GM08714 (cell line): Measurements from ENCODE around the gene DAP.

Experiments
- H3K4me3 ChIP-seq: fragments of 200-500 bp; sonication (Bioruptor generic); 2 replicates; pipeline ENCODE4 v1.5.1; 2014; ENCODE audit warnings: mild to moderate bottlenecking, low read length, inconsistent platforms
- ZNF274 ChIP-seq: IDR thresholded peaks from 2 replicates; pipeline ENCODE4 v1.6.1; 2012; ENCODE audit warnings: mild to moderate bottlenecking, low read depth, low read length

Gene DAP

DNA sequence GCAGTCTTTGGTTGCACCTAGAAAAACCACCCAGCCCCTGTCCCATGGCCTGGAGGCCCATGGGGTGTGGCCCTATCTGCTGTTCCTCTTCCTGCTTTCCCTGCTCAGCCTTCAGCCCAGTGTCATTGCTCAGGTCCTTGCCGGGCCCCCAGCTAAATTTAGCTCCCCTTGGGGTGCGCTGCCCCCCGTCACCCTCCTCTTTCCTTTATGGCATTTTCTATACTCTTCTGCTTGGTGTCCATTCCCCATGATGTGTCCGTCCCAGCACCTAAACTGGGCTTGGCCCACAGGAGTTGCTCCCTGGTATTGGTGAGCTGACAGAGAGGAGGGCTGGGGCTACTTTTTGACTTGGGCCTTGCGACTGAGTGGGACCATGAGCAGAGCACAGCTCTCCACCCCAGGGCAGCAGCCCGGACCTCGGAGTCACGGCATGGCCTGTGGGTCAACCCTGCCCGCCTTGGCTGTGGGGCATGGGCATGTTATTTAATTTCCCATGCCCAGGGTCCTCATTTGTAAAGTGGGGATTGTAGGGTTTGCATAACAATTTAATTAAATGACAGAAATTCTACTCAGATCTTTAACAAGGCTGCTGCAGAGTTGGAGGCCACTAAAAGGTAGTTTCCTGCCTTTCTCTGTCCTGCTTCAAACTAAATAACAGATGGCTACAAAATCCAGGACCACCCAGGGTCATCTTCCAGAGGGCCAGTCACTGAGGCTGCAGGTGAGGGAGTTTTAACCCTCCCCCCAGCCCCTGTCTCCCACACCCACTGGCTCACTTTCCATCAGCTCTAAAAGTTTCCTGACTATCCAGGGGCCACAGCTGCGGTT, 98.2 kb downstream of the DAP start:
- TF ChIP-seq ZNF274 = no peak
- no peak overlapping the region for H3K4me3 ChIP-seq

DNA sequence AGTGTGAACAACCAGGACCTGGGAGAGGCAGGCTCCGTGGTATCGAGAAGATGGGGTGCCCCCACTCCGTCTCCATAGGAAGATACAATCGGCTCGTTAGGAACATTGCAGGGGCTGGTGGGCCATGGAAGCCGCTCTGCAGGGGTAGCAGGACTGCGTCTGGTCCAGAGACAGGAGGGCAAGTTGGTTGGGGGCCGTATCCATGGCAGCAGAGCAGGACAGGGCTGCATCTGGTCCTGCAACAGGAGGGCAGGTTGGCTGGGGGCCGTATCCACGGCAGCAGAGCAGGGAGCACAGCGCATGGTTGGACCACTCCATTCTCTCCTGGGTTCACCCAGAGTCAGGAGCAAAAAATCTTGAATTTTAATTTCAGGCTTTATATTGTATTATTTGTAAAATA, 99.0 kb downstream of the DAP start:
- no peak overlapping the region for H3K4me3 ChIP-seq
- no peak for TF ChIP-seq ZNF274

- H3K4me3 ChIP-seq = no peak overlapping the region
- no peak for TF ChIP-seq ZNF274
Measured at GRCh38 chr5:10661401-10661800, 99.6 kb downstream of the DAP start.

- no peak for TF ChIP-seq ZNF274
- no peak overlapping the region for H3K4me3 ChIP-seq
Measured at GRCh38 chr5:10660720-10661387, 100.2 kb downstream of the DAP start.

DNA sequence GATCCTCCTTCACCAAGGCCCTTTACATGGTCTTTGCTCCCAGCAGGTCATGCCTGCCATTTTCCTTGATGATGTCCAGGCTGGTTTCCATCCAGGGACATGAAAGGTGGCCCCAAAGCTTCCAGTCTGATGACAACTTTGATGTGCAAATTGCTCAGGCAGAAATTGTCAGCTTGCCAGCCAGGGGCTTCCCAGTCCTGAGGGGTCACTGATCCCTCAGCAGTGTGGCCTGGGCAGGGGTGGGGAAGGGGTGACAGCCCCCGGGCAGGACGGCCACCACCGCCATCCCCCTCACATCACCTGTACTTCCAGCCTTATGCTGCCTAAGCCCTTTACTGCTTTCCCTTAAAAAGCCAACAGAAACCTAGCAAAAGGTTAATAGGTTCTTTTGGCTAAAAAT, 100.9 kb downstream of the DAP start:
- no peak for TF ChIP-seq ZNF274
- H3K4me3 ChIP-seq = no peak overlapping the region

GRCh38 chr5:10658265-10658664, 102.8 kb downstream of the DAP start:
- H3K4me3 ChIP-seq = no peak overlapping the region
- no peak for TF ChIP-seq ZNF274

DNA sequence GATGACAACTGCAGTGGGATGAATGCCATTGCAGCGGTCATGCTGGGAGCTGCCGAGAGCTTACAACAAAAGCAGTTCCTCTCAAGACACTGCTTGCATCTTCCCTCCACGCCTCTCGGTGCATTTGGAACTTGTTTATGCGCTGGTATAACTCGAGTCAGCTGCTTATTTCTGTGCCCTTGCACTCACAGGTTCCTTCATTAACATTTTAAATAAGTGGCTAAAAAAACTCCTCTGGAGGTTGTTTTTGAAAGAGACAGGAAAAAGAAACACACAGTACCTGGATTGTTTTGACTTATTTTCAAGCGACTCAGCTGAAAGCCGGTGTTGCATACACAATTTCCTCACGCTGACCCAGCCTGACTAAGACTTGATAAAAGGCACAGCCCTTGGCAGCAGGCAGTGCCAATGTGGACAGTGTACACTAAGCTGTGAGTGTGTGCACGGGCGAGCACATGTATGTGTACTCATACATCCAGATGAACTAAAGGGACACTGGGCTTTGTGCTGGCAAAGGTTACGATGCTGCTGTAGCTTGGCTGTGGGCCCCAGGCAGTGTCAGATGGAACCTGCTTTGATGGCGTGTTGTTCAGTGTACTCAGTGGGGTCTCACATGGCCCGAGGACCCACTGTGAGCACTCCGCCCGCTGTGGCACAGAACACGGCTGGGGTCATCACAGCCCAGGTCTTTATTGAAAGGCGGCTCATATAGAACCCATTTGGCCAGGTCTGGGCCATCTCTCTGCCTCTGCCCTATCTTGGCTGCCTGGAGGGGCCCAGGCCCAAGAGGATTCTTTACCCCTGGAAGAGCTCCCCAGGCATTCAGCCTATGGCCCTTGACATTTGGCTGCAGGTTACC, 104.8 kb downstream of the DAP start:
- TF ChIP-seq ZNF274 = no peak
- no peak overlapping the region for H3K4me3 ChIP-seq

- TF ChIP-seq ZNF274 = no peak
- H3K4me3 ChIP-seq = no peak overlapping the region
Measured at GRCh38 chr5:10655161-10655971, 105.7 kb downstream of the DAP start.

DNA sequence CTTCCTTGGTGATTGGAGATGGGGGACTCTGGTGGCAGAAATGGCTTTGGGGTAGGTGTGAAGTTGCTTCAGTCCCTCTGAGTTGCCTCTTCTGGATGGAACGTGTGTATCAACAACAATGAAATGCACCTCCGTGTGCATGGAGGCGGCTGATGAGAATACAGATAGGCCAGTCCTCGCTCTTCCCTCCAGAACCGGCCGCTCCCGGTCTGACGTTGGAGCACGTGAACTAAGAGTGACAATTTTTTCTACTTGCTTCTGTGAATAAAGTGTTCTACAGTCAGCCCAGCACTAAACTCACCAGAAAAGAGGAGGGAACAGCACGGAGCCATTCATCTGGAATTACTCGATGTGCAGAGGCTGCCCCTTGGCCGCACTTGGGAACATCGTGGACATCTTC, 106.5 kb downstream of the DAP start:
- TF ChIP-seq ZNF274 = no peak
- H3K4me3 ChIP-seq = no peak overlapping the region

GRCh38 chr5:10653751-10654400, 107.2 kb downstream of the DAP start:
- no peak overlapping the region for H3K4me3 ChIP-seq
- TF ChIP-seq ZNF274 = no peak

DNA sequence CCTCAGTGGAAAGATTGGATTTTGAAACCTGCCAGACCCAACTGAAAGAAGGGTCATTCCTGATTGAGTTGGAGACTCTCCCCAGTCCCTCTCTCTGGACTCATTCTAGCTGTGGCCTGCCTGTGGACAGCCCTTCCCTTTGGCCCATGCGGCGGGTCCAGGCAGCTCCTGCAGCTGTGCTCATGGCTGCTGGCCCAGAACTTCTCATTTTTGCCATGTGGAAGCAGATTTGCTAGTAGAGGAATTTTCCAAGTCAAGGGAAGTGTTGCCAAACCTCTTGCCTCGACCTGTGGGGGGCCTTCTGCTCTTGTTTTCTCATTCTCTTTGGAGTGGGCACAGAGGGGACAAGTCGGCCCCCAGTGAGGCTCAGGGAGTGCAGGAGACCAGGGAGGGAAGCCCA, 108.0 kb downstream of the DAP start:
- no peak for TF ChIP-seq ZNF274
- no peak overlapping the region for H3K4me3 ChIP-seq

DNA sequence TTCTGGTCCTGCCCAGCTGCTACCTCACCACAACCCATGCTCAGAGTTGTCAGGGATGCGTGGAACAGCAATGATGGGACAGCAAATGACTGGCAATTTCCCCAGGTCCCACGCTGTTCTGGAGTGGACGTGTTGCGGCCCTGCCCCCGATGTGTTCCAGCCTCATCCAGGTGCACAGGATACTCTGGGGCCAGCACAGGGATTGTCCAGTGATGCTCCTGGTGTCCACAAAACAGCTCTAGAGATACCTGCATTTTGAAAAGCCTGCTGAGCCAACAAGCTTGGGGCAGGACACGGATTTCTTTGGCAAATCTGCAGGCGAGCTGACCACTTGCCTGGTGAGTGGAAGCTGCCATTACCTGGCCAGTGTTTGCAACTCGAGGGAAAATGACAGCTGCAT, 108.4 kb downstream of the DAP start:
- TF ChIP-seq ZNF274 = no peak
- H3K4me3 ChIP-seq = no peak overlapping the region

GRCh38 chr5:10652151-10652550, 108.9 kb downstream of the DAP start:
- H3K4me3 ChIP-seq = no peak overlapping the region
- TF ChIP-seq ZNF274 = no peak

DNA sequence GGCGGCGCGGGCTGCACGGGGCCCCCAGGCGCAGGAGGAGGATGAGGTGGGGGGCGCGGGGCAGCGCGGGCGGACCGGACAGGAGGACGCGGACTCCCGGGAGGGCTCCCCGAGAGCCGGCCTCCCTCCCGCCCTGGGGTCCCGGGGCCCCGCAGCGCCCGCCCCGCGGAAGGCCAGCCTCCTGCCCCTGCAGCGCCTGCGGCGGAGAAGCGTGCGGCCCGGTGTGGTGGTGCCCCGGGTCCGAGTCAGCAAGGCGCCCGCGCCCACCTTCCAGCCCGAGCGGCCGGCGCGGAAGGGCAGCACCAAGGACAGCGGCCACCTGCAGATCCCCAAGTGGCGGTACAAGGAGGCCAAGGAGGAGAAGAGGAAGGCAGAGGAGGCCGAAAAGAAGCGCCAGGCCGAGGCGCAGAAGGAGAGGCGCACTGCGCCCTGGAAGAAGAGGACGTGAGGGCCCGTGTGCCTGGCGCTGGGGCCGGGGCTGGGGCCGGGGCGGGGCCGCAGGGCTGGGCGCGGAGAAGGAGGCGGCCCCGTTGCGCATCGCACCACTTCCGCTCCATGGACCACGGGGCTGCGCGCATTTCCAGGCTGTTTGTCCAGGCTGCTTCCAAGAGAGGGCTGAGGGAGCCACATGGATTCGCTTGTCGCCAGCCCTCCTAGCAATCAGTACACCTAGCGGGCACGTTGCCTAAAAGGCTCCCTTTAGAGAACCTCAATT, 111.2 kb downstream of the DAP start:
- no peak for TF ChIP-seq ZNF274

More for the DNA sequence above, 111.2 kb downstream of the DAP start:
- no peak overlapping the region for H3K4me3 ChIP-seq
